Hematopoietic multipotent progenitor cell treated with erythropoietin and hydrocortisone succinate and interleukin-3 and kit ligand, for 17 days (in vitro differentiated cells): ENCODE results near the gene MCRIP1.

Experiments used
- DNase-seq: peaks from one replicate; pipeline ENCODE4 v3.0.0-alpha.2; 2015; ENCODE audit warnings: low spot score

Gene MCRIP1

DNA sequence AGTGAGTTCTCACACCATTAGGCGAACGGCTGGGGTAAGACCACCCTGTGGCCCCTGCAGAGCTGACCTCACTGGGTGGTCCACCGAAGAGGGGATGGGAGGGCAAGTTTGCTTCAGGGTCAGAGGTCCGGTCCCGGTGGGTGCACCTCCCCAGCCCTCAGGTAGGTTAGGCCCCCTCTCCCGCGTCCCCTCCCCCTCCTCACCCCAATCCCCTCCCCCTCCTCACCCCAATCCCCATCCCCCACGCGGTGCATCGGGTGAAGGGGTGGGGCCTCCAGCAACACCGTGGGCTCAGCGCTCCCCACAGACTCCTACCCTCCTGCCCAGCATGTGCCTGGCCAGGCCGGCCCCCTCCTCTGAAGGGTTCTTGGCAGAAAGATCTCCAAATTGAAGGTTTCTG is 13.4 kb downstream of the MCRIP1 start:
- no peak for DNase-seq

DNA sequence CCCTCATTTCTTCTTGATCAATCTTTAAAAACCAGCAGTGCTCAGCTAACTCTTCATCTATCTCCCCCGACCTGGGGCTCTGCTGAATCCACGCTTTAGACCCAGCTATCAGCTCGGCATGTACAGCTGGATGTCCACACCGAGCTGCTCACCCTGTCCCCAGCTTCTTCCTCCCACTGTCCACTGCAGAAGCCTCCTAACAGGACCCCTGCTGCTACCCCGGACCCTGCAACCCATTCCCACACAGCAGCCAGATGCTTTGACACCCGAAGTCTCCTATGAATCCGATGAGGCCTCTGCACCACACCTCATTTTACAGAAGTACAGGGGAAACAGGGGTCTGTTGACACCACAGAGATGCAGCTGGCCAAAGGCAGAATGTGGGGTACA is 15.3 kb downstream of the MCRIP1 start:
- no peak for DNase-seq

DNA sequence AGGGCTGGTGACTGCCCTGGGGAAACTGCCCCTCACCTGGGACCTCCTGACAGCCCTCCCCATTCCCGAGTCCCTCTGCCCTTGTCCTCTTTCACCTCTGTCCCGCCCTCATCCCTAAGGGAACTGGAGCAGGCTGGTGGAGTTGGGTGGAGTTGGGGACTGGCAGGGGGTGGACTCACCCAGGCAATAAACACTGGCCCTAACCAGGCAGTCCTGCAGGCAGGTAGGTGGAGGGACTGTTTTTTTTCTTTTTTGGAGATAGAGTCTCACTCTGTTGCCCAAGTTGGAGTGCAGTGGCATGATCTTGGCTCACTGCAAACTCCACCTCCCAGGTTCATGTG is 17.5 kb downstream of the MCRIP1 start:
- DNase-seq, result no peak

DNA sequence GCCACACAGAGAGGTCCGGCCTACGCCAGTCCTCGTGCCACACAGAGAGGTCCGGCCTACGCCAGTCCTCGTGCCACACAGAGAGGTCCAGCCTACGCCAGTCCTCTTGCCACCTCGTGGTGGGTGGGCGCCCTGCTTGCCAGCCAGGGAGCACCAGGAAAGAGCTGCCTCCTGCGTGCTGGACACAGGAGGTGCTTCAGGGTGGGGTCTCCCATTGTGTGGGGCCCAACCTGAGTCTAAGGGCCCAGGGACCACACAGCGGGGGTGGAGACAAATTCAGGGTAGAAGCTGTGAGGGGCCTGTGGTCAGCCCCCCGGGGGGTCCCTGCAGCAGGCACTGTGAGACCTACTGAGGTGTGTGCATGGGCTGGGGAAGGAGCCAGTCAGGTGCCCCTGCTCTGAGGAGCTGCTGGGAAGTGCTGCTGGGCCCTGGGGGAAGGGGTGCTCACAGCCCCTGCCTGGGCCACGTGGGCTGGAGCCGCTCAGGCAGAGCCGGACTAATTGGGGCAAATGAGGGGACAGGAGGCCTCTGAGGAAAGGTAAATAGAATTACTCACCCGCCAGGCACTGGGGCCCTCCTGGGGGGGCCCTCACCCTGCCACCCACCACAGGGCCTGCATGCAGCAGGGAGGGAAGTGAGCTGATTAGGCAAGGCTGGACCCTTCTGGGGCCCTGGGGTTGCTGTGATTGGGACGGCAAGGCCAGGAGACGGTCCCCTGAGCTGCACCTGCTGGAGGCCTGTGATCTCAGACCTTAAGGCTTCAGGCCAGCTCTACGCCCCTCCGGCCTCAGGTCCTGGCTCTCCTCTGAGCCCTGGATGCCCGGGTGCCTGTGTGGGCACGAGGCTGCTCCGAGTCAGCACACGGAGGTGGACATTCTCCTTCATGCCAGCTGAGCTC is 18.1 kb downstream of the MCRIP1 start:
- DNase-seq, result no peak

DNA sequence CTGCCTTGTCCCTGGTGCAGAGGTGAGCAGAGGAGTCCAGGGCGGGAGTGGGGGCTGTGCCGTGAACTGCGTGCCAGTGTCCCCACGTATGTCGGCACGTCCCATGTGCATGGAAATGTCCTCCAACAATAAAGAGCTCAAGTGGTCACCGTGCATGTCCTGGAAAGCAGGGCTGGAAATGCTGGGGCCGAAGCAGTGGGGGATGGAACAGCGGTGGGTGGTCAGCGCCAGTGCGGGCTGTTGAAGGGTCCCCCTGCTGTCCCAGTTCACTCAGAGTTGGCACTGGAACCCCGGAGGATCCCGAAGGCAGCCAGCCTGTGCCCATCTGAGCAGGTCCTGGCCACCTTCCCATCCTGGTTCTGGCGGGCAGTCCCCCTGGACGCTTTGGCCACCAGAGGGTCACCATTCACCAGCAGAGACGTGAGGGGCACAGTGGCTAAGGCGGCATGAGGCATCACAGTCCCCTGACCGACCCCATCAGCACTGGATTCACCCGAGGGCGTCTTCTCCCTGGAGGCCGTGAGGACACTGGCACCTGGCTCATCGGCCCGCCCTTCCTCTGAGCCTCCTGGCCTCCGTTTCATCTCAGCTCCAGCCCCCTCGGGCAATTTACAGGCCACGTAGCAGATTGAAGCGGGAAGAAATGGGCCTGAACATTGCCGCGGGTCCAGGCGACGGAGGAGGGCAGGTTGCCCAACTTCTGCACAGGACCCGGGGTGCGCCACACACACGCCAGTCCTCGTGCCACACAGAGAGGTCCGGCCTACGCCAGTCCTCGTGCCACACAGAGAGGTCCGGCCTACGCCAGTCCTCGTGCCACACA is 19.0 kb downstream of the MCRIP1 start:
- DNase-seq, result no peak

DNA sequence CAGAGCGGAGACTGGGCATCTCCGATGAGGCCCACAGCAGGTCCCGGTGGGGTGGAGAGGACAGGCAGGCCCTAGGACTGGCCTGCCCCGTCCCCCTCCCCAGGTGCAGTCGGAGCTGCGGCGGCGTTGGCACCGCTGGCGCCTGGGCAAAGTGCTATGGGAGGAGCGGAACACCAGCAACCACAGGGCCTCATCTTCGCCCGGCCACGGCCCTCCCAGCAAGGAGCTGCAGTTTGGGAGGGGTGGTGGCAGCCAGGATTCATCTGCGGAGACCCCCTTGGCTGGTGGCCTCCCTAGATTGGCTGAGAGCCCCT is 19.8 kb downstream of the MCRIP1 start:
- no peak for DNase-seq

DNA sequence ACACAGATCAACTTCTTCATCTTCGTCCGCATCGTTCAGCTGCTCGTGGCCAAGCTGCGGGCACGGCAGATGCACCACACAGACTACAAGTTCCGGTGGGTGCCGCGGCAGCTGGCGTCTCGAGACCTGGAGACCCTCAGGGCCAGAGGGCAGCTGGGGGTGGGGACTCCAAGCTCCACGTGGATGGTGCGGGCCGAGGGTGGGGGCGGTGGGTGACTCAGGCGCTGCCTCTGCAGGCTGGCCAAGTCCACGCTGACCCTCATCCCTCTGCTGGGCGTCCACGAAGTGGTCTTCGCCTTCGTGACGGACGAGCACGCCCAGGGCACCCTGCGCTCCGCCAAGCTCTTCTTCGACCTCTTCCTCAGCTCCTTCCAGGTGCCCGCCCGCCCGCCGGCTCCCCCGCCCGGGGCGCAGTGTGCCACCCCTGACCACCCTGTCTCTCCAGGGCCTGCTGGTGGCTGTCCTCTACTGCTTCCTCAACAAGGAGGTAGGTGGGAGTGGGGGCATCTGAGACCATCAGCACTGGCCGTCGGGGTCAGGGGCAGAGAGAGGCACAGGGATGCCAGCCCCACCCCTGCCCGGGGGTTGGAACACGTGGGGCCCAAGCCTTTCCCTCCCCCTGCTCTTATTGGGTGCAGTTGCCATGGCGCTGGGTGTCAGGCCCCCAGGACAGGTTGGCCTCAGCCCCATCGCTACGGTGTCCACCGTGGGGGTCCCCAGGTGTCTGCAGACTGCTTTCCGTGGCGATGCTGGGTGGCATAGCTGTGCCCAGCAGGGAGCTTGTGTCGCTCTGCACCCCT is 20.3 kb downstream of the MCRIP1 start:
- DNase-seq, result no peak

DNA sequence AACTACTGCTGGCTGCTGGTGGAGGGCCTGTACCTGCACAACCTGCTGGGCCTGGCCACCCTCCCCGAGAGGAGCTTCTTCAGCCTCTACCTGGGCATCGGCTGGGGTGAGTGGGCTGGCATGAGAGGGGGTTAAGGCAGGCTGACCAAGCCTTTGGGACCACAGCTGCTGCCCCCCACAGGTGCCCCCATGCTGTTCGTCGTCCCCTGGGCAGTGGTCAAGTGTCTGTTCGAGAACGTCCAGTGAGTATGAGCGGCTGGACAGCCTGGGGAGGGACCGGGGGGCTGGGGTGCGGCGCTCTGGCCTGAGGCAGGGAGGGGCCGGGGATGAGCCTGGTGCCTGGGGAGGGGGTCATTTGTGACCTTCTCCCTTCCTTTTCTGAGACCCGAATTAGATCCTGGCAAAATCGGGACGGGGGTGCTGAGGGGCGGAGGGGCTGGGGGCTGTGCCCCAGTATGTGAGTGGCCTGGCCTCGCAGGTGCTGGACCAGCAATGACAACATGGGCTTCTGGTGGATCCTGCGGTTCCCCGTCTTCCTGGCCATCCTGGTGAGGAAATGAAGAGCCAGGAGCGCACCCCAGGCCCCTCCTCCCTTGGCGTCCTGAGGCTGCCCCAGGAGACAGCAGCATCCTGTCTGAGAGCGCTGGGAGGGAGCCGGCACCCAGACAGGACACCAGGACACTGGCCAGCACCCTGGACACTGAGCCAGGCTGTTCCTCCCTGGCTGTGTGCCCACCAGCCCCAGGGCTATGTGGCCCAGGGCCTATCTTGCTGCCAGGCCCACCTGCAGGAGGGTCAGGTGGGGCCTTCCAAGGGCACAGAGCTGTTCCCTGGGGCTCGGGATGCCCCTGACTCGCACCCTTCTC is 21.2 kb downstream of the MCRIP1 start:
- DNase-seq, result no peak

DNA sequence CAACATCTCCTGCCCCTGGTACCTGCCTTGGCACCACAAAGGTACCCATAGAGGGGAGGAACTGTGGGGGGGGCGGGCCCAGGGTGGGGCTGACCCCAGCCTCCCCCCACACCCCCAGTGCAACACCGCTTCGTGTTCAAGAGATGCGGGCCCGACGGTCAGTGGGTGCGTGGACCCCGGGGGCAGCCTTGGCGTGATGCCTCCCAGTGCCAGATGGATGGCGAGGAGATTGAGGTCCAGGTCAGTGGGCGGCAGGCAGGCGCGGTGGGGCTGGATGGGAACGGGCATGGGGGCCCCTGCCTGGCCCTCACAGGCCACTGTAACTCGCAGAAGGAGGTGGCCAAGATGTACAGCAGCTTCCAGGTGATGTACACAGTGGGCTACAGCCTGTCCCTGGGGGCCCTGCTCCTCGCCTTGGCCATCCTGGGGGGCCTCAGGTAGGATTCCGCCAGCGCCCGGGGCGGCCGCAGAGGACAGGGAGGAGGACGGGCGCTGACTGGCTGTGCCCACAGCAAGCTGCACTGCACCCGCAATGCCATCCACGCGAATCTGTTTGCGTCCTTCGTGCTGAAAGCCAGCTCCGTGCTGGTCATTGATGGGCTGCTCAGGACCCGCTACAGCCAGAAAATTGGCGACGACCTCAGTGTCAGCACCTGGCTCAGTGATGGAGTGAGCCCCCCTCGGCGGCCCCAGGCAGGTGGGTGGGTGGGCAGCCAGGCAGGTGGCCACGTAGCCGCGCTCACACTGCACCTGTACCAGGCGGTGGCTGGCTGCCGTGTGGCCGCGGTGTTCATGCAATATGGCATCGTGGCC is 22.0 kb downstream of the MCRIP1 start:
- DNase-seq, result no peak

DNA sequence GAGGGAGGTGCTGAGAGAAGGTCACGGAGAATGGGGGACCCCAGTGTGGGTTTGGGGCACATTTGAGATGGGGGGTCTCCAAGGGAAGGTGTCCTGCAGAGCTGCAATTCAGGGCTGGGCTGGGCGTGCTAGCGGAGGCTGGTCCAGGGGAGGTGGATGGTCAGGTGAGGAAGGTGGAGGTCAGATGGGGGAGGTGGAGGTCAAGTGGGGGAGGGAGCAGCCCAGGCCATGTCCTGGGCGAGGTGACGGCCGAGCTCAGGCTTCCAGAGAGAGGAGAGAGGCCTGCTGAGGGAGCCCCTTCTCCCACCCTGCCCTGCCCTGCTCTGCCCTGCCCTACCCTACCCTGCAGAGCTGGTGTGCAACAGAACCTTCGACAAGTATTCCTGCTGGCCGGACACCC is 22.6 kb downstream of the MCRIP1 start:
- DNase-seq, result no peak

DNA sequence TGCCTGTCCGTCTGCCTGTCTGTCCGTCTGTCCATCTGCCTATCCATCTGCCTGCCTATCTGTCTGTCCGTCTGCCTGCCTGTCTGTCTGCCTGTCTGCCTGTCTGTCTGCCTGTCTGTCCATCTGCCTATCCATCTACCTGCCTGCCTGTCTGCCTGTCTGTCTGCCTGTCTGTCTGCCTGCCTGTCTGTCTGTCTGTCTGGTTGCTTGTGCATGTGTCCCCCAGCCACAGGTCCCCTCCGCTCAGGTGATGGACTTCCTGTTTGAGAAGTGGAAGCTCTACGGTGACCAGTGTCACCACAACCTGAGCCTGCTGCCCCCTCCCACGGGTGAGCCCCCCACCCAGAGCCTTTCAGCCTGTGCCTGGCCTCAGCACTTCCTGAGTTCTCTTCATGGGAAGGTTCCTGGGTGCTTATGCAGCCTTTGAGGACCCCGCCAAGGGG is 23.5 kb downstream of the MCRIP1 start:
- no peak for DNase-seq

DNA sequence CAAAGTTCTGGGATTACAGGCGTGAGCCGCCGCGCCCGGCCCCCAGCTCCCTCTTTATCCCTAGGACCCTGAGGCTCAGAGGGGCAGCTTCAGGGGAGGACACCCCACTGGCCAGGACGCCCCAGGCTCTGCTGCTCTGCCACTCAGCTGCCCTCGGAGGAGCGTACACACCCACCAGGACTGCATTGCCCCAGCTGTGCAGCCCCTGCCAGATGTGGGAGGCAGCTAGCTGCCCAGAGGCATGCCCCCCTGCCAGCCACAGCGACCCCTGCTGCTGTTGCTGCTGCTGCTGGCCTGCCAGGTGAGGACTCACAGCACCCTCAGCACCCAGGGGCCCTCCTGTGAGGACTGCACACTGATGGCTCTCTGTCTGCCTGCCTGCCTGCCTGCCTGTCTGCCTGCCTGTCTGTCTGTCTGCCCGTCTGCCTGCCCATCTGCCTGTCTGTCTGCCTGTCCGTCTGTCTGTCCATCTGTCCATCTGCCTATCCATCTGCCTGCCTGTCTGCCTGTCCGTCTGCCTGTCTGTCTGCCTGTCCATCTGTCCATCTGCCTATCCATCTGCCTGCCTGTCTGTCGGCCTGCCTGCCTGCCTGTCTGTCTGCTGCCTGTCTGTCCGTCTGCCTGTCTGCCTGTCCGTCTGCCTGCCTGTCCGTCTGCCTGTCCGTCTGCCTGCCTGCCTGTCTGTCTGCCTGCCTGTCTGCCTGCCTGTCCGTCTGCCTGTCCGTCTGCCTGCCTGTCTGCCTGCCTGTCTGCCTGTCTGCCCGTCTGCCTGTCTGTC is 24.1 kb downstream of the MCRIP1 start:
- DNase-seq, result no peak

DNA sequence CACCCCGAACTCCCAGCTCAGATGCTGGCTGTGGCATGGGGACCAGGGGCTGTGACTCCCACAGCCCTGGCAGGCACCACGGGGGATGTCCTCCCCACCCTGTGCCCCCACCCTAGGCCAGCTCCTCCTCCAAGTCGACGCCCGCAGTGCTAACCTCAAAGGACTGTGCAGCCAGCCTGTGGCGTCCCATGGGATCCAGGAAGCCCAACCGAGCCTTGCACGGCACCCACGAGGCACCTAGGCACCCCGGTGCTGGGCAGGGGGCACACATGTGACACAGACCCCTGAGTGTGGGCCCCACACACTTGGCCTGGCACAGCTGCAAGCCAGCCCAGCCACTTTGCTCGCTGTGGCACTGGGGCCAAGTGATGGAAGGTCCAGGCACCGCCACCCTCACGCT is 25.3 kb downstream of the MCRIP1 start:
- DNase-seq, result no peak

DNA sequence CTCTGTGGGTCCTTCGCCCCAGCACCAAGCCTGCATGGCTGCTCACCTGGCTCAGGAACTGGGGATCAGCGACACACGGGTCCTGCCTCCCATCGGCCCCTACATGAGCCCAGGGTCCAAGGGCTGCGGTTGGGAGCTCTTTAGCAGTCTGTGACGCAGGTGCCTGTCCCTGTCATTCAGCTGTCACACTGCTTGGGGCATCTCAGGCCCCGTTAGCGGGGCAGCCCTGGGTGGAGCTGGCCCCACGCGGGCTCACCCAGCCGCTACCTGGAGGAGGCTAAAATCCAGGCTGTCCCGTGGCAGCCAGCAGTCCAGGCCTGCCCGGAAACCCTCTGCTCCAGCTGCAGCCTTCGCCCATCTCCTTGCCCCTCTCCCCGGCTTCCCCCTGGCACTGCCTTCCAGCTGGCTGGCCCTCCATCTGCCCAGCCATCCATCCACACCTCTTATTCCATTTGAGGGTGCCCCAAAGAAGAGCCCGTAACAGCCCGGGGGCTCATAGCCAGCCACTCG is 25.8 kb downstream of the MCRIP1 start:
- DNase-seq, result no peak

DNA sequence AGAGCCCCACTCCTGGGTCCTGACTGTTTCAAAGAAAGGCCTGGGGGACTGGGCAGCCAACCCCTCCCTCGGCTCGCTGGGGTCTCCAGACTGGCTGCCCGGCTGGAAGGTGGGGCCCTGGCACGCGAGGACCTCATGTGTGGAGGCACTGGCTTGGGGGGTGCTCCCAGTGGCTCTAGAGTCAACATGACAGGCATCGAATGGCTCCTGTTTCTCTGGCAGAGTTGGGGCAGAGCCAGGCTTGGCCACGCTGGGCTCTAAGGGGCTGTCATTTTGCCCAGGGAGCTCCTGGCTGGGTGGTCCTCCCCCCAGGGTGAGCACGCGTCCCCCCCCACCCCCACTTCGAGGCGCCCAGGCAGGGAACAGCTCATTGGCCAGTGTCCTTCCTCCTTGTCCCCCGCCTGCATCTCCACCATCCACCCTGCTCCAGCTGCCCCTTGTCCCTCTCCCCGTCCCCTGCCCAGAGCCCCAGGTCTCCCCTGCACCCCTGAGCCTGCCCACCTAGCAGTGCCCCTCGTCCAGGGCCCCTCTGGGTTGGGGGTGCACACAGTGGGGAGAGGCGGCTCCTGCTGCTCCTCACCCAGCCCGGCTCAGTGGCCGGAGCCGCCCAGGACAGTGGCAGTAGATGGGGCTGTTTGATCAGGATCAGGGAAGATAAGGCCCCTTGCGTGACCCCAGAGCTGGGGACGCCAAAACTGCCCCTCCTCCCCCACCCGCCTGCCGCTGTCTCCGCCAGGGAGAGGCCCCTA is 26.5 kb downstream of the MCRIP1 start:
- no peak for DNase-seq

DNA sequence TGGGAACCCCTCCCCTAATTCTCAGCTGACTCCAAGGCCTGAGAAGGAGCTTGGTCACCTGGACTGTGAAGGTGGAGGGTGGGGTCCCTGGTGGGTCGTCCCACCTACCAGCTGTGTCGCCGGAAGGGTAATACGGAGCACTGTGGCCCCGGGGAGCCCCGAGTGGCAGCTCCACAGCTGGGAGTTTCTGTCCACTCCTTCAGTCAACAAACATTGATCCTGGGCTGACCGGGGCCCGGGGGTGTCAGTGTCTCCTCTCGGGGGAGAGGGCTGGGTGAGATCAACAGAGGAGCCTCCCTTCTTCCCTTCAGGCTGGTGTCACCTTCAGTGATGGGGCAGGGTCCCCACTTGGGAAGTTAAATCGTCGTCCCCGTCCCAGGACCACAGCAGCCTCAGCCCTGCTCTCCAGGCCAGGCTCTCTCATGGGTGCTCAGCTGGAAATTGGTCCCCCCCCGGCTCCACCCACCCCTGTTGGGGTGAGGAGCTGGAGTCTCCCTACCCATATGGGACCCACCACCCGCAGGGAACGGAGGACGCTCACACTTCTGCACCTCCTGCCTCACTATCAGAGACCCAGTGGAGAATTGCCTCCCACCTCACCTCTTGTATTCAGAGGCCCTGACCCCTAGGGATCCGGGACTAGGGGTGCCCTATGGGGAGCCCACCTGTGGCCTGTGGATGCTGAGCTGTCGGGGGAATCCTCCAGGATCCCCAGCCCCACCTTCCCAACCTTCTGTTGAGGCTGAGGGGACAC is 27.2 kb downstream of the MCRIP1 start:
- no peak for DNase-seq

DNA sequence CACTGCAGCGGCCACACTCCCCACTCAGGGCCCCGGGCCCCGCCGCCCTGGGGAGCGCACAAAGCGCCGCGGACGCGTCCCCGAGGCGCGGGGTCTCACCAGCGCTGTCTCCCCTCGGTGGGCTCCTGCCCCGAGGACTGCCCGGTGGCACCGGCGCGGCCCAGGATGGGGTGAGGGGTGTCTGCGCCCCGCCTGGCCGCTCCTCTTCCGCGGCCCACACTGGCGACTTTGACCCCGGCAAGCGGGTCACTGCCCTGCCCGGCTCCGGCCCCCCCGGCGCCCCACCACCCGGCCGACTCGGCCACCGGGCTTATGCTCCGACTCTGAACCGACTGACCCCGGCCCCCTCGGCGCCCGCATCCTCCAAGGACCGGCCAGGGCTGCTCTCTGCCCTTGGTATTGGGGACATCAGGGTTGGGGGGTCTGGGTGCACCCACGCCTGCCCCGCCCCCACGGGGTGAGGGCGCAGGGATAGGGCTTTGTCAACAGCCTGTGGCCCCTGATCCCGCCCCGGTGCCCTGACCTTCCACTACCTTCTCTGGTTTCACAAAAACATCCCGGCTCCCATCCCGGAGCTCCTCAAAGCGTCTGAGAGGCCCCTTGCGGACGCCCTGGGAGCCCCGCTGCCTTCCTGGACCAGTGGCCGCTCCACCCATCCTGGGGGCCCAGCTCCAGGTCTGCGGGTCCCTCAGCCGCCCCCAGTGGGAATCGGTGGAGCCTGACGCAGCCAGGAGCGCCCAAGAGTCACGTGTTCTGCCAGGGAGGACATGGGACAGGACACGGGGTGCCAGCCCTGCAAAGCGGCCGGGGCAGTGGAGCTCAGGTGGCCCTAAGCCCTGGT is 28.3 kb downstream of the MCRIP1 start:
- DNase-seq, result no peak
